ENCODE results near the gene C2orf92.

GRCh38 chr2:97656129-97656755 lies 13.3 kb upstream of the C2orf92 start:
- no peak for TF ChIP-seq MAX (IDR thresholded peaks at IDR 0.05)
- TF ChIP-seq CTCF (IDR thresholded peaks at IDR 0.05), result no peak
- no peak for TF ChIP-seq POLR2A (IDR thresholded peaks at IDR 0.05; ENCODE audit: low read length)
